K562 (cell line): Measurements from ENCODE around the gene CENPV. TPM values are rescaled to one million over a fixed set of nuclear protein-coding genes. Genes with fewer than 3 reads are reported as not detected.

Source experiments
- BRF1 ChIP-seq: IDR thresholded peaks from 3 replicates; pipeline ENCODE4 v1.6.1; 2011; ENCODE audit warnings: borderline replicate concordance, mild to moderate bottlenecking; ENCODE audit not compliant: insufficient read length; ENCODE audit errors: extremely low read depth
- CEBPG ChIP-seq, 3 experiments: fragments of 200-800 bp in 1 of 3; sonication (Bioruptor generic) in 1 of 3; sonication (generic) in 1 of 3; formaldehyde crosslinking in 1 of 3; IDR thresholded peaks in 2 of 3; conservative IDR thresholded peaks in 1 of 3; 2 replicates each; pipeline versions ENCODE4 v1.6.1 to v1.8.0; 2016 to 2022; ENCODE audit warnings: missing compliant biosample characterization in 2 of 3, missing genetic modification characterization in 2 of 3, mild to moderate bottlenecking in 1 of 3, missing genetic modification reagents in 1 of 3
- E2F4 ChIP-seq: sonication (generic); formaldehyde crosslinking; IDR thresholded peaks from 2 replicates; pipeline ENCODE4 v1.8.0; 2022; ENCODE audit warnings: mild to moderate bottlenecking, low read depth, missing genetic modification reagents
- EZH2 ChIP-seq: IDR thresholded peaks from 2 replicates; pipeline ENCODE4 v1.6.1; 2012; ENCODE audit warnings: low read depth, mild to moderate bottlenecking, inconsistent platforms, low read length, borderline replicate concordance
- FOXA1 ChIP-seq: fragments of 450-650 bp; IDR thresholded peaks from 2 replicates; pipeline ENCODE4 v1.6.1; 2016; ENCODE audit warnings: mild to moderate bottlenecking, borderline replicate concordance
- FOXJ3 ChIP-seq: sonication (generic); formaldehyde crosslinking; IDR thresholded peaks from 2 replicates; pipeline ENCODE4 v1.4.0; 2020; ENCODE audit warnings: mild to moderate bottlenecking, missing genetic modification reagents
- KDM1A ChIP-seq, 2 experiments: fragments of 450-650 bp; IDR thresholded peaks; 2 replicates each; pipeline ENCODE4 v1.6.1; 2016; ENCODE audit warnings: mild to moderate bottlenecking in 2 of 2
- KLF10 ChIP-seq: fragments of 250-450 bp; sonication (Bioruptor Pico); IDR thresholded peaks from 2 replicates; pipeline ENCODE4 v1.6.1; 2021; ENCODE audit warnings: matching md5 sums
- MBD1 ChIP-seq: fragments of 250-450 bp; sonication (Bioruptor Pico); IDR thresholded peaks from 2 replicates; pipeline ENCODE4 v1.8.0; 2022; ENCODE audit warnings: inconsistent platforms
- MEF2A ChIP-seq: IDR thresholded peaks from 2 replicates; pipeline ENCODE4 v1.6.1; 2011; ENCODE audit warnings: low read depth, mild to moderate bottlenecking, low read length, moderate library complexity; ENCODE audit not compliant: control insufficient read depth
- NFE2L1 ChIP-seq: fragments of 450-650 bp; IDR thresholded peaks from 2 replicates; pipeline ENCODE4 v1.6.1; 2016; ENCODE audit warnings: missing genetic modification characterization, low read depth, mild to moderate bottlenecking, missing compliant biosample characterization, moderate library complexity, borderline replicate concordance
- RHOXF2B ChIP-seq: fragments of 250-450 bp; sonication (Bioruptor Pico); conservative IDR thresholded peaks from 2 replicates; pipeline ENCODE4 v1.5.1; 2021
- STAT5B ChIP-seq: fragments of 250-450 bp; sonication (Bioruptor Pico); IDR thresholded peaks from 2 replicates; pipeline ENCODE4 v1.8.0; 2021; ENCODE audit warnings: mild to moderate bottlenecking, inconsistent platforms
- TBL1XR1 ChIP-seq, 2 experiments: IDR thresholded peaks; 2 replicates each; pipeline ENCODE4 v1.6.1; 2012; ENCODE audit warnings: improper control_type of control experiment in 2 of 2, low read length in 2 of 2, mild to moderate bottlenecking in 1 of 2
- ZNF146 ChIP-seq: IDR thresholded peaks from one replicate; pipeline ENCODE4 v1.6.1; 2018; ENCODE audit warnings: missing compliant biosample characterization; ENCODE audit not compliant: unreplicated experiment
- ZNF311 ChIP-seq: fragments of 250-450 bp; sonication (Bioruptor Pico); IDR thresholded peaks from 2 replicates; pipeline ENCODE4 v1.4.0; 2020; ENCODE audit warnings: mild to moderate bottlenecking, moderate library complexity
- ZNF583 ChIP-seq: fragments of 250-450 bp; sonication (Bioruptor Pico); IDR thresholded peaks from 2 replicates; pipeline ENCODE4 v1.4.0; 2020
- ZNF589 ChIP-seq: fragments of 200-800 bp; sonication (Bioruptor generic); IDR thresholded peaks from 2 replicates; pipeline ENCODE4 v1.6.1; 2016; ENCODE audit warnings: low read depth, missing genetic modification characterization, missing compliant biosample characterization
- ZNF668 ChIP-seq: fragments of 250-450 bp; sonication (Bioruptor Pico); IDR thresholded peaks from 2 replicates; pipeline ENCODE4 v1.8.0; 2022; ENCODE audit warnings: mild to moderate bottlenecking, inconsistent platforms
- polyA plus RNA-seq, 8 experiments: library from polyadenylated mRNA; depleted of rRNA in 4 of 8; stranded (reverse) in 5 of 8; unstranded in 3 of 8; fragments of >200 nt; fragmentation: Nextera tagmentation in 2 of 8; fragmentation: Illumina TruSeq in 1 of 8; extraction: Ambion mirVana in 2 of 8; extraction: Trizol in 1 of 8; gene quantifications; 2 replicates each; pipeline versions ENCODE4 v1.2.1 to v1.2.3, GENCODE V29; 2011 to 2014; ENCODE audit warnings: inconsistent platforms in 1 of 8, missing spikeins in 1 of 8
- total RNA-seq, 7 experiments: library from RNA; depleted of rRNA in 6 of 7; stranded (reverse); fragments of >200 nt in 6 of 7; fragmentation: Illumina TruSeq in 2 of 7; extraction: Trizol in 2 of 7; gene quantifications; 2 replicates each; pipeline versions ENCODE4 v1.2.1 to v1.2.3, GENCODE V29; 2011 to 2021; ENCODE audit warnings: low replicate concordance in 1 of 7
- TF ChIP-seq, protein P1 (sequence below): IDR thresholded peaks from 3 replicates; pipeline ENCODE4 v1.6.1; 2011; ENCODE audit warnings: borderline replicate concordance, mild to moderate bottlenecking; ENCODE audit not compliant: insufficient read length, insufficient read depth

The CENPV gene
- total and polyA plus RNA-seq, 9 of the 15 experiments (the other 6 are each of a cell fraction or from before 2014, with no cell fraction given) = 17.8 to 131 (median 89.3) TPM

GRCh38 chr17:16398270-16399267, 45.3 kb upstream of the CENPV start (continued):
- no peak for TF ChIP-seq FOXJ3 (CRISPR knock-in tag)
- TF ChIP-seq KDM1A (IDR thresholded peaks at IDR 0.05) = peak; percentile 66 to 78
- TF ChIP-seq, protein P1, sequence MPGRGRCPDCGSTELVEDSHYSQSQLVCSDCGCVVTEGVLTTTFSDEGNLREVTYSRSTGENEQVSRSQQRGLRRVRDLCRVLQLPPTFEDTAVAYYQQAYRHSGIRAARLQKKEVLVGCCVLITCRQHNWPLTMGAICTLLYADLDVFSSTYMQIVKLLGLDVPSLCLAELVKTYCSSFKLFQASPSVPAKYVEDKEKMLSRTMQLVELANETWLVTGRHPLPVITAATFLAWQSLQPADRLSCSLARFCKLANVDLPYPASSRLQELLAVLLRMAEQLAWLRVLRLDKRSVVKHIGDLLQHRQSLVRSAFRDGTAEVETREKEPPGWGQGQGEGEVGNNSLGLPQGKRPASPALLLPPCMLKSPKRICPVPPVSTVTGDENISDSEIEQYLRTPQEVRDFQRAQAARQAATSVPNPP = no peak
- no peak for TF ChIP-seq ZNF311 (CRISPR knock-in tag)
- no peak for TF ChIP-seq ZNF583 (CRISPR knock-in tag)
- no peak for TF ChIP-seq E2F4 (CRISPR knock-in tag)
- TF ChIP-seq MEF2A = no peak
- TF ChIP-seq CEBPG (CRISPR knock-in tag; IDR thresholded peaks at IDR 0.05) = no peak
- no peak; a peak in 1 of 4 replicates for TF ChIP-seq CEBPG (tag; conservative IDR thresholded peaks at IDR 0.05 in 1 of 2, IDR thresholded peaks at IDR 0.05 in 1 of 2)
- peak in 1 of 2 experiments; percentile 49; a peak in 1 of 4 replicates for TF ChIP-seq TBL1XR1 (IDR thresholded peaks at IDR 0.05; ENCODE audit: low read length in 2 of 2)
- no peak for TF ChIP-seq ZNF146
- TF ChIP-seq MBD1 = no peak
- TF ChIP-seq ZNF668 (CRISPR knock-in tag) = no peak
- no peak for TF ChIP-seq EZH2
- TF ChIP-seq BRF1 = no peak
- no peak for TF ChIP-seq KLF10 (CRISPR knock-in tag)
- no peak for TF ChIP-seq STAT5B (CRISPR knock-in tag)
- TF ChIP-seq FOXA1 = no peak
- TF ChIP-seq NFE2L1 (tag) = 0 out of 2 replicates have a peak, but pooled peaks have one; percentile 33
- no peak for TF ChIP-seq ZNF589 (CRISPR knock-in tag)
- TF ChIP-seq RHOXF2B (CRISPR knock-in tag) = no peak
